GM06990 (cell line): ENCODE data around the gene PSMC1.
A peak's percentile ranks its signal among the peaks of the same experiment; 100 is the strongest.

ENCODE experiments used
- DNase-seq: peaks from one replicate; pipeline ENCODE4 v3.0.0-alpha.2; 2011; ENCODE audit not compliant: insufficient read length; ENCODE audit errors: extremely low read depth
- H3K27me3 ChIP-seq: replicated peaks from 2 replicates; pipeline ENCODE4 v1.6.0; 2011; ENCODE audit warnings: low read length; ENCODE audit not compliant: control insufficient read depth, insufficient read depth
- H3K36me3 ChIP-seq: 2 replicates; pipeline ENCODE4 v1.5.1; 2011; ENCODE audit warnings: low read length; ENCODE audit not compliant: control insufficient read depth, insufficient read depth
- H3K4me3 ChIP-seq: replicated peaks from 2 replicates; pipeline ENCODE4 v1.5.1; 2011; ENCODE audit warnings: low read depth, mild to moderate bottlenecking, control low read depth, low read length
- TF ChIP-seq, protein P1 (sequence below): IDR thresholded peaks from 2 replicates; pipeline ENCODE4 v1.5.1; 2011; ENCODE audit warnings: low read length, control low read depth, mild to moderate bottlenecking, inconsistent platforms; ENCODE audit not compliant: insufficient read depth, poor library complexity, severe bottlenecking

Gene PSMC1

GRCh38 chr14:90301122-90301521, 44.8 kb downstream of the PSMC1 start:
- no peak for DNase-seq
- no peak overlapping the region for H3K4me3 ChIP-seq
- no peaks in the 10 kb centered on the region for H3K27me3 ChIP-seq
- peaks cover 4% of the 10 kb centered on the region for H3K36me3 ChIP-seq
- TF ChIP-seq, protein P1, sequence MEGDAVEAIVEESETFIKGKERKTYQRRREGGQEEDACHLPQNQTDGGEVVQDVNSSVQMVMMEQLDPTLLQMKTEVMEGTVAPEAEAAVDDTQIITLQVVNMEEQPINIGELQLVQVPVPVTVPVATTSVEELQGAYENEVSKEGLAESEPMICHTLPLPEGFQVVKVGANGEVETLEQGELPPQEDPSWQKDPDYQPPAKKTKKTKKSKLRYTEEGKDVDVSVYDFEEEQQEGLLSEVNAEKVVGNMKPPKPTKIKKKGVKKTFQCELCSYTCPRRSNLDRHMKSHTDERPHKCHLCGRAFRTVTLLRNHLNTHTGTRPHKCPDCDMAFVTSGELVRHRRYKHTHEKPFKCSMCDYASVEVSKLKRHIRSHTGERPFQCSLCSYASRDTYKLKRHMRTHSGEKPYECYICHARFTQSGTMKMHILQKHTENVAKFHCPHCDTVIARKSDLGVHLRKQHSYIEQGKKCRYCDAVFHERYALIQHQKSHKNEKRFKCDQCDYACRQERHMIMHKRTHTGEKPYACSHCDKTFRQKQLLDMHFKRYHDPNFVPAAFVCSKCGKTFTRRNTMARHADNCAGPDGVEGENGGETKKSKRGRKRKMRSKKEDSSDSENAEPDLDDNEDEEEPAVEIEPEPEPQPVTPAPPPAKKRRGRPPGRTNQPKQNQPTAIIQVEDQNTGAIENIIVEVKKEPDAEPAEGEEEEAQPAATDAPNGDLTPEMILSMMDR = no peak

- Histone ChIP-seq H3K36me3 (peaks cover 4% of the 10 kb centered on the region), H3K4me3 (no peak overlapping the region), H3K27me3 (no peaks in the 10 kb centered on the region)
- no peak for DNase-seq
- TF ChIP-seq, protein P1 = peak; percentile 19
Observed at GRCh38 chr14:90301668-90302090, 45.3 kb downstream of the PSMC1 start.

DNA sequence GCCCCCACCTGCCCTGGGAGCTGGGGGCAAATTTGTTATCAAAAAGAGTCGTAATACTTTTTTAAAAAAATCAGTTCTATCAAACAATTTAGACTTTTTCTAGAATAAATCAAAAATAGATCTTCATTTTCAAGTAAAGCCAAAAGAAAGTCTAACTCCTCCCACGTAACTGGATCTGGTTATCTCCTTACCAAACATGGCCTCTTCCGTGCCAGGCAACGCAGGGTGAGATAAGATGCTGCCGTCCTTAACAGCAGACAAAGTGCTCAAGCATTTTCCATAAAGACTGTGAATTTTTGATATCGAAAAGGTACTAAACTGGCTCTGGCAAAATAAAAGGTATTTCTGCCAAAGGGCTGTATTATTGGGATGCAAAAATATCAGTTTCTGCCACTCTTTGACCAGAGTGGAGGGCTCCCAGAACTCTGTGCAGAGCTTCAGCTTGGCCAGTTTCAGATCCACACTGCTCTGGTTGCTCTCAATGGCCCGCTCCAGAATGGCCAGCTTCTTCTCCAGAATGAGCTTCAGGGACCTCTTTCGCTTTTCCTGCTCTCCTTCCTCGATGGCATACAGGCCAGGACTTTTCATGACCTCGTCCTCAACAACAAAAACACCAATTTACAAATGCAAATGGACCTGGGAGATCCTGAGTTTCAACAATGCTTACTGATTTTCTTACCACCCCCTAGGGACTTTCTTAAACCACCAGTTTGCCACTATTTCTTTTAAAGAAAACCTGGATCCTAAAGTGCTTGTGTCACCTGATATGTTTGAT, 46.4 kb downstream of the PSMC1 start:
- DNase-seq = no peak
- Histone ChIP-seq H3K4me3 (no peak overlapping the region), H3K27me3 (no peaks in the 10 kb centered on the region), H3K36me3 (peaks cover 4% of the 10 kb centered on the region)
- TF ChIP-seq, protein P1 = no peak

- Histone ChIP-seq H3K4me3 (no peak overlapping the region), H3K36me3 (peaks cover 4% of the 10 kb centered on the region), H3K27me3 (no peaks in the 10 kb centered on the region)
- TF ChIP-seq, protein P1 = no peak
- no peak for DNase-seq
Observed at GRCh38 chr14:90303473-90303872, 47.1 kb downstream of the PSMC1 start.

GRCh38 chr14:90304502-90304901, 48.1 kb downstream of the PSMC1 start:
- TF ChIP-seq, protein P1 = no peak
- H3K27me3 ChIP-seq = no peaks in the 10 kb centered on the region
- peaks cover 4% of the 10 kb centered on the region for H3K36me3 ChIP-seq
- no peak for DNase-seq
- no peak overlapping the region for H3K4me3 ChIP-seq
